Activated B cell treated with CpG ODN at 0.5 μM for 24 hours (primary cell): Measurements from ENCODE around the gene ROCK2. TPM values are rescaled to one million over a fixed set of nuclear protein-coding genes. Genes with fewer than 3 reads are reported as not detected.

Experiments used
- ATAC-seq: fragments of 200-7000 bp; cut with Tn5 transposase; one replicate; pipeline ENCODE4 v1.10.0; 2021; ENCODE audit warnings: low read depth, mild to moderate bottlenecking, moderate library complexity
- CTCF ChIA-PET: fragments of 350-600 bp; sonication (Branson Sonifier 250); formaldehyde crosslinking; loops from one replicate; lab custom pipeline; 2021; ENCODE audit warnings: antibody characterized with exemption; lab: Charles Lee
- POLR2A ChIA-PET: fragments of 350-600 bp; sonication (Branson Sonifier 250); formaldehyde crosslinking; loops from one replicate; lab custom pipeline; 2021; ENCODE audit warnings: antibody characterized with exemption; lab: Charles Lee
- DNase-seq: peaks from one replicate; pipeline ENCODE4 v3.0.0; 2022
- H3K27ac Mint-ChIP-seq: one replicate; pipeline ENCODE4 v1.8.0; 2020; ENCODE audit warnings: mixed read lengths
- H3K27me3 Mint-ChIP-seq: one replicate; pipeline ENCODE4 v1.8.0; 2021; ENCODE audit warnings: mixed read lengths
- H3K36me3 Mint-ChIP-seq: one replicate; pipeline ENCODE4 v1.8.0; 2021; ENCODE audit warnings: low read depth, mixed read lengths
- H3K4me1 Mint-ChIP-seq: one replicate; pipeline ENCODE4 v1.8.0; 2021; ENCODE audit warnings: mixed read lengths
- H3K4me3 Mint-ChIP-seq: one replicate; pipeline ENCODE4 v1.8.0; 2020; ENCODE audit warnings: mild to moderate bottlenecking, mixed read lengths
- H3K9me3 Mint-ChIP-seq: one replicate; pipeline ENCODE4 v1.8.0; 2020; ENCODE audit warnings: mixed read lengths
- intact Hi-C: fragments of 100-400 bp; cut with micrococcal nuclease; formaldehyde crosslinking; loops from one replicate; pipeline ENCODE4 v1.15.1; 2024
- total RNA-seq: library from RNA; stranded (reverse); gene quantifications from 2 replicates; pipeline ENCODE4 v1.2.3, GENCODE V29; 2022
- TF ChIP-seq, protein P1 (sequence below): fragments of 200-600 bp; IDR thresholded peaks from one replicate; pipeline ENCODE4 v1.8.0; 2022; ENCODE audit warnings: antibody characterized with exemption, mild to moderate bottlenecking

ROCK2 gene
- total RNA-seq, 1 donor from 2014 or later, result 18.8 TPM

DNA sequence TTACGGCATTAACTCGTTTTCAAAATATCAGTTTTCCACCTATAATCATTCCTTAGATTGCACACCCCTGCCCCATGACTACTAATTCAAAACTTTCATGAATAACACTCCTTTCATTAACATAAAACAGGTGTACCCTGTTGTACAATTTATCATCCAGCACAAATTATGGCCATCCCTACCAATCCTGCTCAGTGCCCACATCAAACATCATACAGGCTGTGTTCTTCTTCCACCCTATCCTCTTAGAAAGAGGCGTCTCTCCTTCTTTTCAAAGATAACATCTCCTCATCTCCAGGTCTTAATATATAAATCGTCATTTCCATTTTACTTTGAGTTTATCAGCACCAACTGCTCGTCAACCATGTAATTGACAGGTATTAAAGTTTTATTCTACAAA is 121.6 kb downstream of the ROCK2 start:
- Mint-ChIP-seq H3K4me3 (no peak overlapping the region), H3K27me3 (no peaks in the 10 kb centered on the region), H3K4me1 (peaks cover 7% of the 10 kb centered on the region), H3K9me3 (no peaks in the 10 kb centered on the region), H3K27ac (no peak overlapping the region), H3K36me3 (peaks cover 45% of the 10 kb centered on the region)
- TF ChIP-seq, protein P1, sequence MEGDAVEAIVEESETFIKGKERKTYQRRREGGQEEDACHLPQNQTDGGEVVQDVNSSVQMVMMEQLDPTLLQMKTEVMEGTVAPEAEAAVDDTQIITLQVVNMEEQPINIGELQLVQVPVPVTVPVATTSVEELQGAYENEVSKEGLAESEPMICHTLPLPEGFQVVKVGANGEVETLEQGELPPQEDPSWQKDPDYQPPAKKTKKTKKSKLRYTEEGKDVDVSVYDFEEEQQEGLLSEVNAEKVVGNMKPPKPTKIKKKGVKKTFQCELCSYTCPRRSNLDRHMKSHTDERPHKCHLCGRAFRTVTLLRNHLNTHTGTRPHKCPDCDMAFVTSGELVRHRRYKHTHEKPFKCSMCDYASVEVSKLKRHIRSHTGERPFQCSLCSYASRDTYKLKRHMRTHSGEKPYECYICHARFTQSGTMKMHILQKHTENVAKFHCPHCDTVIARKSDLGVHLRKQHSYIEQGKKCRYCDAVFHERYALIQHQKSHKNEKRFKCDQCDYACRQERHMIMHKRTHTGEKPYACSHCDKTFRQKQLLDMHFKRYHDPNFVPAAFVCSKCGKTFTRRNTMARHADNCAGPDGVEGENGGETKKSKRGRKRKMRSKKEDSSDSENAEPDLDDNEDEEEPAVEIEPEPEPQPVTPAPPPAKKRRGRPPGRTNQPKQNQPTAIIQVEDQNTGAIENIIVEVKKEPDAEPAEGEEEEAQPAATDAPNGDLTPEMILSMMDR, result no peak
- ChIA-PET POLR2A (no interaction called here), CTCF (no interaction called here)
- no peak for DNase-seq
- intact Hi-C loops, result no loop called here
- no peak for ATAC-seq

DNA sequence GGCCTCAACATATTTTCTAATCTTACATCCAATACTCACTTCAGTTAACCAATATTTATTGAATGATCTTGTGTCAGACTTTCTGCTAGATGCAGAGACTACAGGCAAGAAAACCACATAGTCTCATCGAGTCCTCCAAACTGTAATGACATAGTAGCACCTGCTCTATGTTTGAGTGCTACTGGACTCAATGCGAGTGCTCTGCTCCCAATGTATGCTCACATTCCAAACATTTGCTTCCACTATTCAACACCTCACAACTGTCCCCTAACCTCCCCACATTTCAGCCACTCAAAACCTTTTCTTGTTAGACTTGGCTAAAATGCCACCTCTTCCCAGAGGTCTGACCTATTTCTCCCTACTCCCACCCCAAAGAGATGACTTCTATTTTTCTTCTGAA is 124.0 kb downstream of the ROCK2 start:
- intact Hi-C loops, result no loop called here
- ChIA-PET CTCF (no interaction called here), POLR2A (no interaction called here)
- peaks cover 57% of the 10 kb centered on the region for H3K36me3 Mint-ChIP-seq
- DNase-seq (no peak), ATAC-seq (no peak)
- no peaks in the 10 kb centered on the region for H3K9me3 Mint-ChIP-seq
- peaks cover 5% of the 10 kb centered on the region for H3K4me1 Mint-ChIP-seq
- H3K4me3 Mint-ChIP-seq, result no peak overlapping the region
- TF ChIP-seq, protein P1, result no peak
- H3K27me3 Mint-ChIP-seq, result no peaks in the 10 kb centered on the region
- H3K27ac Mint-ChIP-seq, result no peak overlapping the region

DNA sequence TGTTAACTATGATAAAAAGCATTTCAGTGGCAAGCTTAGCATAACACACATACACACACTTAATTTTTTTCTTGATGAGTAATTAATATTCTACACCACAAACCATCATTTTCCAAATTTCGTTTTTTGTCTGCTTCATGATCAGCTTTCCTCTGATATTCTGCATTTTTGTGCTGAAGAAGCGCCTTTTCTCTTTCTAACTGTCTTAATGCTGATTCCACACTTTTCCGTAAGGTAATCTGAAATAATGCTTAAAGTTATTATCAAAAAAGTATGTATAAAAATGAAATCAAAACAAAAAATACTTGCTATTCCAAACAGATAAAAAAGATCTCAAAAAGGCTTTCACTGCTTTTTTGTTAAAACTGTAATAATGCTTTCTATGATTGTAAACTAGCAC is 129.0 kb downstream of the ROCK2 start:
- H3K27me3 Mint-ChIP-seq, result no peaks in the 10 kb centered on the region
- H3K9me3 Mint-ChIP-seq, result no peaks in the 10 kb centered on the region
- intact Hi-C loops, result no loop called here
- no peak overlapping the region for H3K4me3 Mint-ChIP-seq
- H3K4me1 Mint-ChIP-seq, result no peaks in the 10 kb centered on the region
- peaks cover 70% of the 10 kb centered on the region for H3K36me3 Mint-ChIP-seq
- no peak overlapping the region for H3K27ac Mint-ChIP-seq
- no peak for DNase-seq
- CTCF ChIA-PET, result interaction anchor here (1.2 kb wide), 1 partner anchor 83 kb away, joined by 4 read pairs; a partner anchor contains a TSS
- ATAC-seq, result no peak
- TF ChIP-seq, protein P1, result no peak
- POLR2A ChIA-PET, result no interaction called here

DNA sequence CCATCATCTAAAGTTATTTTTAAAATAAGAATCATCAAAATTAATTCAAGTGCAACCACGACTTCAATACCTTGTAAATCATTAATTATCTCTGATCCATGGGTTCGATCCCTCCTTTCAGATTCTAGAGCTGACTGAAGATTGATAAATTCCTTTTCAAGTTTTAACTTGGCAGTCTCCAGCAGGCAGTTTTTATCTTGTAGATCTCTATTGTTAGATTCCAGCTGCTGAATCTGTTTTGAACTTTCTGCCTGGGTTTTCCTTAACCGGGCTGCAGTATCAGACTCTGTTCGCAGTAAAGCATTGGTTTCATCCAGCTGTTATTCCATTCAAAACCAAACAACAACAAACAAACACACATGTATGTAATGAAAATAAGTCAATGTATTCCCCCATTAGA is 129.7 kb downstream of the ROCK2 start:
- ChIA-PET CTCF (interaction anchor here (1.2 kb wide), 1 partner anchor 82 kb away, joined by 4 read pairs; a partner anchor contains a TSS), POLR2A (no interaction called here)
- no peaks in the 10 kb centered on the region for H3K9me3 Mint-ChIP-seq
- H3K27me3 Mint-ChIP-seq, result no peaks in the 10 kb centered on the region
- H3K4me1 Mint-ChIP-seq, result no peaks in the 10 kb centered on the region
- H3K4me3 Mint-ChIP-seq, result no peak overlapping the region
- intact Hi-C loops, result loop anchor here (5.0 kb wide), 1 partner anchor 82 kb away; a partner anchor contains a TSS
- ATAC-seq (no peak), DNase-seq (no peak)
- TF ChIP-seq, protein P1, result no peak
- H3K27ac Mint-ChIP-seq, result no peak overlapping the region
- peaks cover 67% of the 10 kb centered on the region for H3K36me3 Mint-ChIP-seq

DNA sequence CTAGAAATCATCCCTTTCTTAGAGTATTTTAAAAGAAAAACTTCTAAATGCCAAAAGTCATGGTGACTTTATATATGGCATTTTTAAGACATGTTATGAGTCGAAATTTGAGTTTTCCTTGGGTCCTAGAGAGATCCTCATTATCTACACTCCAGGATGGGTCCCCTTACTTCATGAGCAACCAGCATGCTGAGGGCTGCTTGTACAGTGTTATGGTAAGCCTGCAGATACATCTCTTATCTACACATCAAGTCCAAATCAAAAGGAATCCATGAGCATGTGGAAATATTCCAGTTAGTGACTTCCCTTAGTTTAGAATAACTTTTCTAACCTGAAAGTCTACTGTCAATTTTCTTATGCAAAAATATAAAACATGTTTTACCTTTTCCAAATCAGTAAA is 130.5 kb downstream of the ROCK2 start:
- no peak overlapping the region for H3K4me3 Mint-ChIP-seq
- H3K36me3 Mint-ChIP-seq, result peaks cover 64% of the 10 kb centered on the region
- CTCF ChIA-PET, result no interaction called here
- H3K4me1 Mint-ChIP-seq, result no peaks in the 10 kb centered on the region
- intact Hi-C loops, result loop anchor here (5.0 kb wide), 1 partner anchor 82 kb away; a partner anchor contains a TSS
- ATAC-seq (no peak), DNase-seq (no peak)
- H3K27ac Mint-ChIP-seq, result no peak overlapping the region
- no peaks in the 10 kb centered on the region for H3K9me3 Mint-ChIP-seq
- TF ChIP-seq, protein P1, result no peak
- POLR2A ChIA-PET, result no interaction called here
- no peaks in the 10 kb centered on the region for H3K27me3 Mint-ChIP-seq
